Activated CD8-positive, alpha-beta T cell treated with anti-CD3 and anti-CD28 coated beads, Interleukin-2, amount 10 ng/mL, durations not matched to agents 7 days and 5 days (primary cell): ENCODE results near the gene PYGO2. TPM values are rescaled to one million over a fixed set of nuclear protein-coding genes. Genes with fewer than 3 reads are reported as not detected.

Source experiments
- microRNA-seq: library from miRNA; unstranded; fragments of <30 nt; microRNA quantifications from one replicate; pipeline ENCODE4 v1.2.0, GENCODE V29; 2022
- total RNA-seq, 2 experiments: library from RNA; stranded (reverse); gene quantifications; one replicate each; pipeline ENCODE4 v1.2.3, GENCODE V29; 2021

PYGO2 gene
- total RNA-seq, 2 experiments from 2014 or later = 40.2 to 43.9 TPM

Small RNA genes lying within 50 kb of the gene (microRNA-seq; reads per million reads assigned to microRNA genes)
- not detected for gene MIR4258

Other genes with a start within 250 kb of the PYGO2 start
- gene KCNN3, start 91.5 kb downstream of the PYGO2 start, total RNA-seq = not detected
- 10 to 100 TPM; 40.9 to 43.8 TPM for gene PMVK, start 25.1 kb downstream of the PYGO2 start, total RNA-seq
- gene PBXIP1, start 5.7 kb downstream of the PYGO2 start, total RNA-seq = 10 to 100 TPM; 44.5 to 48.2 TPM
- gene SHC1, start 9.0 kb upstream of the PYGO2 start, total RNA-seq = 10 to 100 TPM; 69.6 to 72.4 TPM
- 100 to 1,000 TPM; 151 to 153 TPM for gene CKS1B, start 12.9 kb upstream of the PYGO2 start, total RNA-seq
- 10 to 100 TPM; 39.8 to 45.2 TPM for gene FLAD1, start 21.6 kb upstream of the PYGO2 start, total RNA-seq
- gene LENEP, start 31.8 kb upstream of the PYGO2 start, total RNA-seq = 1 to 10 TPM in 1 of 2 experiments, under 1 TPM in 1; 0.91 to 1.1 TPM
- gene ZBTB7B, start 41.0 kb upstream of the PYGO2 start, total RNA-seq = 10 to 100 TPM; 35.5 to 42.5 TPM
- under 1 TPM; 0.24 to 0.37 TPM for gene DCST2, start 72.0 kb upstream of the PYGO2 start, total RNA-seq
- gene DCST1, start 72.0 kb upstream of the PYGO2 start, total RNA-seq = not detected
- gene ADAM15, start 89.5 kb upstream of the PYGO2 start, total RNA-seq = 10 to 100 TPM; 29.7 to 29.8 TPM
- 1 to 10 TPM; 7.8 to 9.7 TPM for gene EFNA4, start 102.0 kb upstream of the PYGO2 start, total RNA-seq
- gene EFNA3, start 117.1 kb upstream of the PYGO2 start, total RNA-seq = 1 to 10 TPM; 3.8 to 5.5 TPM
- gene EFNA1, start 166.1 kb upstream of the PYGO2 start, total RNA-seq = not detected
- gene SLC50A1, start 174.1 kb upstream of the PYGO2 start, total RNA-seq = 10 to 100 TPM; 37.5 to 38.9 TPM
- gene DPM3, start 178.7 kb upstream of the PYGO2 start, total RNA-seq = 10 to 100 TPM; 53.2 to 57.7 TPM
- 100 to 1,000 TPM; 170 to 190 TPM for gene KRTCAP2, start 211.5 kb upstream of the PYGO2 start, total RNA-seq
- gene TRIM46, start 212.1 kb upstream of the PYGO2 start, total RNA-seq = 10 to 100 TPM; 14.6 TPM
- 10 to 100 TPM; 13.4 to 15.0 TPM for gene THBS3, start 246.1 kb upstream of the PYGO2 start, total RNA-seq
- 10 to 100 TPM; 43.0 to 46.3 TPM for gene MTX1, start 246.9 kb upstream of the PYGO2 start, total RNA-seq